Sigmoid colon (tissue), 7 donors: ENCODE measurements around the gene SOS1. TPM values are rescaled to one million over a fixed set of nuclear protein-coding genes. Genes with fewer than 3 reads are reported as not detected.
A peak's percentile ranks its signal among the peaks of the same experiment; 100 is the strongest.

Experiments
- DNase-seq: peaks from one replicate; pipeline ENCODE4 v3.0.0-alpha.2; 2019
- H3K27ac ChIP-seq, 4 donors: fragments of 200-600 bp; sonication (generic); one replicate each; pipeline ENCODE4 v1.5.1; 2016 to 2019; ENCODE audit warnings: mild to moderate bottlenecking in 1 of 4
- H3K27me3 ChIP-seq, 3 donors: fragments of 200-600 bp; sonication (generic); one replicate each; pipeline ENCODE4 v1.5.1; 2019; ENCODE audit warnings: mild to moderate bottlenecking in 1 of 3
- H3K36me3 ChIP-seq, 4 donors: fragments of 200-600 bp; sonication (generic); one replicate each; pipeline ENCODE4 v1.5.1; 2016 to 2019
- H3K4me1 ChIP-seq, 4 donors: fragments of 200-600 bp; sonication (generic); one replicate each; pipeline ENCODE4 v1.5.1; 2017 to 2019
- H3K4me3 ChIP-seq, 4 donors: fragments of 200-600 bp; sonication (generic); one replicate each; pipeline ENCODE4 v1.5.1; 2017 to 2019; ENCODE audit warnings: mild to moderate bottlenecking in 2 of 4, moderate library complexity in 1 of 4
- H3K9me3 ChIP-seq, 4 donors: fragments of 200-600 bp in 3 of 4; sonication (generic) in 3 of 4; one replicate each; pipeline versions ENCODE4 v1.5.1 to v1.6.1; 2013 to 2019
- CTCF ChIP-seq, 4 experiments: fragments of 450-650 bp in 3 of 4; fragments of 200-600 bp in 1 of 4; IDR thresholded peaks; one replicate each; pipeline ENCODE4 v1.5.1; 2016 to 2019; ENCODE audit warnings: antibody characterized with exemption in 4 of 4, mild to moderate bottlenecking in 3 of 4, moderate library complexity in 2 of 4
- EP300 ChIP-seq, 4 donors: sonication (generic); formaldehyde crosslinking; IDR thresholded peaks; one replicate each; pipeline ENCODE4 v1.6.1; 2017; ENCODE audit warnings: antibody characterized with exemption in 4 of 4
- POLR2A ChIP-seq, 2 donors: fragments of 450-650 bp; IDR thresholded peaks; one replicate each; pipeline ENCODE4 v1.6.1; 2016; ENCODE audit warnings: antibody characterized with exemption in 2 of 2, mild to moderate bottlenecking in 2 of 2, moderate library complexity in 2 of 2
- POLR2AphosphoS5 ChIP-seq, 4 donors: sonication (generic); formaldehyde crosslinking; IDR thresholded peaks; one replicate each; pipeline ENCODE4 v1.6.1; 2017; ENCODE audit warnings: antibody characterized with exemption in 4 of 4
- WGBS, 2 donors: extraction: QIAGEN DNeasy Blood & Tissue Kit; methylation state at CpG; one replicate each; pipeline ENCODE4 v1.1.7; 2013; 5-methylcytosine and 5-hydroxymethylcytosine counted together
- intact Hi-C: fragments of 100-400 bp; cut with DNase I; formaldehyde crosslinking; loops from one replicate; pipeline ENCODE4 v1.15.1; 2023
- polyA plus RNA-seq, 3 donors: library from polyadenylated mRNA; stranded (reverse); fragments of 200-250 nt; gene quantifications; one replicate each; pipeline ENCODE4 v1.2.3, GENCODE V29; 2013
- total RNA-seq, 4 donors: library from RNA; depleted of rRNA; stranded (reverse); fragments of >200 nt; gene quantifications; one replicate each; pipeline ENCODE4 v1.1.0, GENCODE V29; 2016
- donor health status: healthy with polysubstance abuse.
- donor health status: Bipolar disorder and iron deficiency.
- donor health status: healthy.

Gene SOS1
- total and polyA plus RNA-seq, 7 donors: 5.4 to 72.0 (median 30.8) TPM

GRCh38 chr2:39015424-39015823 is 105.4 kb downstream of the SOS1 start:
- Histone ChIP-seq H3K4me3 (no peak overlapping the region), H3K27me3 (no peaks in the 10 kb centered on the region), H3K36me3 (peaks cover 0 to 31% (median 7%) of the 10 kb centered on the region in 4 donors), H3K4me1 (peaks cover 0 to 14% (median 0%) of the 10 kb centered on the region in 4 donors), H3K27ac (no peak overlapping the region), H3K9me3 (no peaks in the 10 kb centered on the region)
- WGBS, 2 donors: 89 to 96% methylated on average over 1 of the region's 1 CpG
- no peak for TF ChIP-seq POLR2A (IDR thresholded peaks at IDR 0.05)
- TF ChIP-seq CTCF (IDR thresholded peaks at IDR 0.05): no peak
- TF ChIP-seq POLR2AphosphoS5 (IDR thresholded peaks at IDR 0.05): no peak
- TF ChIP-seq EP300 (IDR thresholded peaks at IDR 0.05): no peak
- no peak for DNase-seq
- intact Hi-C loops: no loop called here

GRCh38 chr2:39013871-39014270 is 107.0 kb downstream of the SOS1 start:
- Histone ChIP-seq H3K36me3 (peaks cover 0 to 43% (median 7%) of the 10 kb centered on the region in 4 donors), H3K9me3 (no peaks in the 10 kb centered on the region), H3K4me1 (peaks cover 0 to 14% (median 0%) of the 10 kb centered on the region in 4 donors), H3K4me3 (no peak overlapping the region), H3K27me3 (no peaks in the 10 kb centered on the region), H3K27ac (no peak overlapping the region)
- intact Hi-C loops: no loop called here
- TF ChIP-seq CTCF (IDR thresholded peaks at IDR 0.05): no peak
- TF ChIP-seq POLR2A (IDR thresholded peaks at IDR 0.05): no peak
- no peak for TF ChIP-seq POLR2AphosphoS5 (IDR thresholded peaks at IDR 0.05)
- no peak for TF ChIP-seq EP300 (IDR thresholded peaks at IDR 0.05)
- WGBS, 2 donors: 88 to 95% methylated on average over 3 of the region's 3 CpGs
- no peak for DNase-seq

GRCh38 chr2:39008665-39009064 is 112.2 kb downstream of the SOS1 start:
- no peak overlapping the region for H3K4me3 ChIP-seq
- intact Hi-C loops: no loop called here
- H3K9me3 ChIP-seq: no peaks in the 10 kb centered on the region
- H3K36me3 ChIP-seq: peaks cover 0 to 89% (median 16%) of the 10 kb centered on the region in 4 donors
- TF ChIP-seq EP300 (IDR thresholded peaks at IDR 0.05) (no peak), CTCF (IDR thresholded peaks at IDR 0.05) (no peak), POLR2AphosphoS5 (IDR thresholded peaks at IDR 0.05) (no peak), POLR2A (IDR thresholded peaks at IDR 0.05) (no peak)
- WGBS, 2 donors: 79 to 96% methylated on average over 1 of the region's 1 CpG
- no peaks in the 10 kb centered on the region for H3K4me1 ChIP-seq
- no peak for DNase-seq
- H3K27ac ChIP-seq: no peak overlapping the region
- H3K27me3 ChIP-seq: no peaks in the 10 kb centered on the region

GRCh38 chr2:39007875-39008504 is 112.9 kb downstream of the SOS1 start:
- 75 to 86% methylated on average over 5 of the region's 5 CpGs for WGBS, 2 donors
- no peaks in the 10 kb centered on the region for H3K4me1 ChIP-seq

GRCh38 chr2:39000552-39000951 is 120.3 kb downstream of the SOS1 start:
- no peak overlapping the region for H3K27ac ChIP-seq
- no peaks in the 10 kb centered on the region for H3K4me1 ChIP-seq
- no peak overlapping the region for H3K4me3 ChIP-seq
- no peak for TF ChIP-seq POLR2AphosphoS5 (IDR thresholded peaks at IDR 0.05)
- H3K36me3 ChIP-seq: peaks cover 0 to 93% (median 22%) of the 10 kb centered on the region in 4 donors
- no peak for DNase-seq
- 94% methylated on average over 2 of the region's 2 CpGs for WGBS, 2 donors
- no peaks in the 10 kb centered on the region for H3K27me3 ChIP-seq
- intact Hi-C loops: no loop called here
- no peaks in the 10 kb centered on the region for H3K9me3 ChIP-seq

More at GRCh38 chr2:39007875-39008504, 112.9 kb downstream of the SOS1 start:
- no peak overlapping the region for H3K4me3 ChIP-seq
- no peak for DNase-seq
- TF ChIP-seq EP300 (IDR thresholded peaks at IDR 0.05): no peak
- TF ChIP-seq POLR2A (IDR thresholded peaks at IDR 0.05): no peak
- TF ChIP-seq POLR2AphosphoS5 (IDR thresholded peaks at IDR 0.05): no peak
- intact Hi-C loops: no loop called here
- H3K27me3 ChIP-seq: no peaks in the 10 kb centered on the region
- no peaks in the 10 kb centered on the region for H3K9me3 ChIP-seq
- H3K36me3 ChIP-seq: peaks cover 0 to 89% (median 12%) of the 10 kb centered on the region in 4 donors
- no peak overlapping the region for H3K27ac ChIP-seq

- H3K4me1 ChIP-seq: no peaks in the 10 kb centered on the region
- TF ChIP-seq POLR2AphosphoS5 (IDR thresholded peaks at IDR 0.05) (peak in 2 of 4 donors; percentile 19 to 33), EP300 (IDR thresholded peaks at IDR 0.05) (no peak), POLR2A (IDR thresholded peaks at IDR 0.05) (no peak), CTCF (IDR thresholded peaks at IDR 0.05) (no peak)
- no peak overlapping the region for H3K27ac ChIP-seq
- intact Hi-C loops: no loop called here
- peaks cover 0 to 93% (median 29%) of the 10 kb centered on the region in 4 donors for H3K36me3 ChIP-seq
- H3K27me3 ChIP-seq: no peaks in the 10 kb centered on the region
- WGBS, 2 donors: 63 to 79% methylated on average over 4 of the region's 4 CpGs
- no peak for DNase-seq
- H3K4me3 ChIP-seq: no peak overlapping the region
- H3K9me3 ChIP-seq: no peaks in the 10 kb centered on the region
Observed at GRCh38 chr2:38997781-38998180, 123.1 kb downstream of the SOS1 start.
